GM23248 (cell line): ENCODE measurements around the gene ADH1A. TPM values are rescaled to one million over a fixed set of nuclear protein-coding genes. Genes with fewer than 3 reads are reported as not detected.

Experiments used
- DNase-seq: peaks from one replicate; pipeline ENCODE4 v3.0.0-alpha.2; 2015
- H2AFZ ChIP-seq: fragments of 200-600 bp; sonication (generic); 2 replicates; pipeline ENCODE4 v1.6.1; 2016; ENCODE audit warnings: antibody characterized with exemption
- H3F3A ChIP-seq: fragments of 200-600 bp; sonication (generic); 2 replicates; pipeline ENCODE4 v1.6.1; 2016; ENCODE audit warnings: mild to moderate bottlenecking, antibody characterized with exemption, mixed run types; ENCODE audit not compliant: insufficient read depth
- H3K27ac ChIP-seq: fragments of 200-600 bp; sonication (generic); 2 replicates; pipeline ENCODE4 v1.5.1; 2016; ENCODE audit warnings: mild to moderate bottlenecking
- H3K27me3 ChIP-seq: fragments of 200-600 bp; sonication (generic); replicated peaks from 2 replicates; pipeline ENCODE4 v1.6.1; 2016; ENCODE audit warnings: mild to moderate bottlenecking; ENCODE audit not compliant: insufficient read depth
- H3K36me3 ChIP-seq: fragments of 200-600 bp; sonication (generic); 2 replicates; pipeline ENCODE4 v1.6.1; 2016; ENCODE audit warnings: low read depth, mild to moderate bottlenecking
- H3K4me1 ChIP-seq: fragments of 200-600 bp; sonication (generic); 2 replicates; pipeline ENCODE4 v1.6.1; 2016; ENCODE audit warnings: mild to moderate bottlenecking; ENCODE audit not compliant: insufficient read depth
- H3K4me2 ChIP-seq: fragments of 200-600 bp; sonication (generic); one replicate; pipeline ENCODE4 v1.6.1; 2016; ENCODE audit warnings: mild to moderate bottlenecking; ENCODE audit not compliant: unreplicated experiment
- H3K4me3 ChIP-seq: fragments of 200-600 bp; sonication (generic); 2 replicates; pipeline ENCODE4 v1.5.1; 2016; ENCODE audit warnings: mild to moderate bottlenecking
- H3K79me2 ChIP-seq: fragments of 200-600 bp; sonication (generic); 2 replicates; pipeline ENCODE4 v1.6.1; 2016; ENCODE audit warnings: mild to moderate bottlenecking; ENCODE audit not compliant: insufficient read depth
- H3K9ac ChIP-seq: fragments of 200-600 bp; sonication (generic); 2 replicates; pipeline ENCODE4 v1.6.1; 2016; ENCODE audit warnings: mild to moderate bottlenecking
- H3K9me2 ChIP-seq: fragments of 200-600 bp; sonication (generic); 2 replicates; pipeline ENCODE4 v1.6.1; 2016; ENCODE audit warnings: mixed run types, mild to moderate bottlenecking, moderate library complexity; ENCODE audit not compliant: insufficient read depth
- H3K9me3 ChIP-seq: fragments of 200-600 bp; sonication (generic); one replicate; pipeline ENCODE4 v1.6.1; 2017; ENCODE audit warnings: low read depth
- H4K20me1 ChIP-seq: fragments of 200-600 bp; sonication (generic); 2 replicates; pipeline ENCODE4 v1.6.0; 2016; ENCODE audit not compliant: insufficient read depth
- EZH2 ChIP-seq: fragments of 200-600 bp; sonication (generic); IDR thresholded peaks from 2 replicates; pipeline ENCODE4 v1.6.1; 2018; ENCODE audit warnings: antibody characterized with exemption, mild to moderate bottlenecking; ENCODE audit not compliant: insufficient read depth, poor library complexity, severe bottlenecking
- EZH2phosphoT487 ChIP-seq: fragments of 200-600 bp; sonication (generic); IDR thresholded peaks from 2 replicates; pipeline ENCODE4 v1.6.1; 2018; ENCODE audit warnings: antibody characterized with exemption, moderate library complexity, mild to moderate bottlenecking, low read depth; ENCODE audit not compliant: insufficient read depth
- WGBS, 2 experiments: methylation state at CpG; one replicate each; pipeline ENCODE4 v1.1.6; 2015 to 2017; ENCODE audit warnings: low lambda C conversion rate in 2 of 2, low coverage in 1 of 2; ENCODE audit errors: missing lambda C conversion rate in 2 of 2; 5-methylcytosine and 5-hydroxymethylcytosine counted together
- in situ Hi-C: fragments of 300-500 bp; cut with MboI; formaldehyde crosslinking; loops from 2 replicates; pipeline ENCODE4 v1.15.0; 2020
- polyA plus RNA-seq: library from polyadenylated mRNA; unstranded; fragments of >200 nt; fragmentation: Nextera tagmentation; extraction: Ambion mirVana; gene quantifications from 2 replicates; pipeline ENCODE4 v1.2.1, GENCODE V29; 2016
- total RNA-seq: library from RNA; depleted of rRNA; stranded (reverse); fragments of >200 nt; shearing (Covaris generic); gene quantifications from 2 replicates; pipeline ENCODE4 v1.2.3, GENCODE V29; 2014

ADH1A gene
- total and polyA plus RNA-seq, 2 experiments from 2014 or later: not detected

- Histone ChIP-seq H3K9me2 (no peaks in the 10 kb centered on the region), H3K79me2 (no peaks in the 10 kb centered on the region), H3F3A (no peaks in the 10 kb centered on the region), H3K36me3 (no peaks in the 10 kb centered on the region), H3K9me3 (no peaks in the 10 kb centered on the region), H3K4me2 (no peak overlapping the region), H3K4me1 (no peaks in the 10 kb centered on the region), H2AFZ (no peak overlapping the region), H3K9ac (no peak overlapping the region), H3K4me3 (no peak overlapping the region), H3K27ac (no peak overlapping the region), H4K20me1 (no peaks in the 10 kb centered on the region), H3K27me3 (no peaks in the 10 kb centered on the region)
- TF ChIP-seq EZH2: no peak
- TF ChIP-seq EZH2phosphoT487: no peak
- in situ Hi-C loops: no loop called here
- 71 to 78% methylated on average over 2 of the region's 2 CpGs for WGBS, 2 experiments
- DNase-seq: no peak
Observed at GRCh38 chr4:99276417-99276816, 14.4 kb downstream of the ADH1A start.

- Histone ChIP-seq H4K20me1 (no peaks in the 10 kb centered on the region), H3K4me2 (no peak overlapping the region), H3K27me3 (no peaks in the 10 kb centered on the region), H3K9me3 (no peaks in the 10 kb centered on the region), H3K4me1 (no peaks in the 10 kb centered on the region), H3K36me3 (no peaks in the 10 kb centered on the region), H3K79me2 (no peaks in the 10 kb centered on the region), H2AFZ (no peak overlapping the region), H3K9ac (no peak overlapping the region), H3K27ac (no peak overlapping the region), H3F3A (no peaks in the 10 kb centered on the region), H3K4me3 (no peak overlapping the region), H3K9me2 (no peaks in the 10 kb centered on the region)
- WGBS, 2 experiments: 82 to 86% methylated on average over 3 of the region's 3 CpGs
- DNase-seq: no peak
- TF ChIP-seq EZH2phosphoT487: no peak
- no peak for TF ChIP-seq EZH2
- in situ Hi-C loops: no loop called here
Observed at GRCh38 chr4:99275885-99276284, 14.9 kb downstream of the ADH1A start.

GRCh38 chr4:99275050-99275449, 15.7 kb downstream of the ADH1A start:
- no peak for DNase-seq
- no peak overlapping the region for H3K4me3 ChIP-seq
- no peak overlapping the region for H3K9ac ChIP-seq
- H4K20me1 ChIP-seq: no peaks in the 10 kb centered on the region
- H3K27me3 ChIP-seq: no peaks in the 10 kb centered on the region
- no peak overlapping the region for H2AFZ ChIP-seq
- TF ChIP-seq EZH2 (no peak), EZH2phosphoT487 (no peak)
- H3K9me2 ChIP-seq: no peaks in the 10 kb centered on the region
- H3K4me1 ChIP-seq: no peaks in the 10 kb centered on the region
- no peaks in the 10 kb centered on the region for H3K79me2 ChIP-seq
- 75 to 76% methylated on average over 5 of the region's 5 CpGs for WGBS, 2 experiments
- H3K9me3 ChIP-seq: no peaks in the 10 kb centered on the region
- in situ Hi-C loops: no loop called here
- no peak overlapping the region for H3K4me2 ChIP-seq
- no peaks in the 10 kb centered on the region for H3F3A ChIP-seq
- no peaks in the 10 kb centered on the region for H3K36me3 ChIP-seq
- H3K27ac ChIP-seq: no peak overlapping the region

GRCh38 chr4:99273704-99274103, 17.1 kb downstream of the ADH1A start:
- TF ChIP-seq EZH2phosphoT487: no peak
- TF ChIP-seq EZH2: no peak

GRCh38 chr4:99264927-99265326, 25.9 kb downstream of the ADH1A start:
- Histone ChIP-seq H3K79me2 (no peaks in the 10 kb centered on the region), H3K27me3 (no peaks in the 10 kb centered on the region), H3K9me2 (no peaks in the 10 kb centered on the region), H3K36me3 (no peaks in the 10 kb centered on the region), H4K20me1 (no peaks in the 10 kb centered on the region), H3K27ac (no peak overlapping the region), H3K4me2 (no peak overlapping the region), H3K9me3 (no peaks in the 10 kb centered on the region), H3K4me1 (no peaks in the 10 kb centered on the region), H3K9ac (no peak overlapping the region), H2AFZ (no peak overlapping the region), H3F3A (no peaks in the 10 kb centered on the region), H3K4me3 (no peak overlapping the region)
- TF ChIP-seq EZH2phosphoT487 (no peak), EZH2 (no peak)
- in situ Hi-C loops: no loop called here
- no peak for DNase-seq

More at GRCh38 chr4:99273704-99274103, 17.1 kb downstream of the ADH1A start:
- H3F3A ChIP-seq: no peaks in the 10 kb centered on the region
- 82 to 88% methylated on average over 2 of the region's 2 CpGs for WGBS, 2 experiments
- no peak overlapping the region for H3K27ac ChIP-seq
- no peaks in the 10 kb centered on the region for H3K9me2 ChIP-seq
- H3K9me3 ChIP-seq: no peaks in the 10 kb centered on the region
- no peaks in the 10 kb centered on the region for H3K4me1 ChIP-seq
- in situ Hi-C loops: no loop called here
- H4K20me1 ChIP-seq: no peaks in the 10 kb centered on the region
- H3K4me3 ChIP-seq: no peak overlapping the region
- DNase-seq: no peak
- no peak overlapping the region for H2AFZ ChIP-seq
- no peak overlapping the region for H3K4me2 ChIP-seq
- H3K9ac ChIP-seq: no peak overlapping the region
- H3K27me3 ChIP-seq: no peaks in the 10 kb centered on the region
- no peaks in the 10 kb centered on the region for H3K79me2 ChIP-seq
- no peaks in the 10 kb centered on the region for H3K36me3 ChIP-seq
